Astrocyte (in vitro differentiated cells and primary cell): ENCODE data around the gene SHANK2. TPM values are rescaled to one million over a fixed set of nuclear protein-coding genes. Genes with fewer than 3 reads are reported as not detected.

Experiments
- DNase-seq: peaks from one replicate; pipeline ENCODE4 v3.0.0-alpha.2; 2010; ENCODE audit warnings: low read depth
- FAIRE-seq: peaks from 2 replicates; lab custom pipeline; 2011; peaks lifted over from hg19 to GRCh38; lab: Jason Lieb, UNC
- H2AFZ ChIP-seq: 2 replicates; pipeline ENCODE4 v1.6.0; 2012; ENCODE audit warnings: low read depth, low read length, inconsistent platforms
- H3K27ac ChIP-seq: 2 replicates; pipeline ENCODE4 v1.5.1; 2011; ENCODE audit warnings: low read depth, low read length, inconsistent platforms
- H3K27me3 ChIP-seq: 2 replicates; pipeline ENCODE4 v1.6.0; 2011; ENCODE audit warnings: low read length, inconsistent platforms; ENCODE audit not compliant: insufficient read depth
- H3K36me3 ChIP-seq: 2 replicates; pipeline ENCODE4 v1.5.1; 2011; ENCODE audit warnings: low read length, inconsistent platforms; ENCODE audit not compliant: insufficient read depth
- H3K4me1 ChIP-seq: 2 replicates; pipeline ENCODE4 v1.5.1; 2011; ENCODE audit warnings: low read length, inconsistent platforms; ENCODE audit not compliant: insufficient read depth
- H3K4me2 ChIP-seq: 2 replicates; pipeline ENCODE4 v1.6.0; 2012; ENCODE audit warnings: low read length, inconsistent platforms
- H3K4me3 ChIP-seq: 2 replicates; pipeline ENCODE4 v1.5.1; 2011; ENCODE audit warnings: low read depth, mild to moderate bottlenecking, low read length, inconsistent platforms; ENCODE audit not compliant: insufficient read depth
- H3K79me2 ChIP-seq: 2 replicates; pipeline ENCODE4 v1.6.0; 2012; ENCODE audit warnings: mild to moderate bottlenecking, low read length, inconsistent platforms; ENCODE audit not compliant: insufficient read depth
- H3K9ac ChIP-seq: 2 replicates; pipeline ENCODE4 v1.6.0; 2012; ENCODE audit warnings: mild to moderate bottlenecking, low read length, inconsistent platforms
- H3K9me3 ChIP-seq: 2 replicates; pipeline ENCODE4 v1.5.1; 2012; ENCODE audit warnings: low read depth, mild to moderate bottlenecking, low read length, inconsistent platforms; ENCODE audit not compliant: insufficient read depth
- H4K20me1 ChIP-seq: 2 replicates; pipeline ENCODE4 v1.6.0; 2012; ENCODE audit warnings: low read length, inconsistent platforms; ENCODE audit not compliant: insufficient read depth
- H3K27ac Mint-ChIP-seq: one replicate; pipeline ENCODE4 v1.8.0; 2021; ENCODE audit warnings: mild to moderate bottlenecking, mixed read lengths; ENCODE audit not compliant: unreplicated experiment
- H3K27me3 Mint-ChIP-seq: one replicate; pipeline ENCODE4 v1.8.0; 2021; ENCODE audit warnings: low read depth, mixed read lengths; ENCODE audit not compliant: unreplicated experiment
- H3K36me3 Mint-ChIP-seq: one replicate; pipeline ENCODE4 v1.8.0; 2021; ENCODE audit warnings: low read depth, mixed read lengths; ENCODE audit not compliant: unreplicated experiment
- H3K4me1 Mint-ChIP-seq: one replicate; pipeline ENCODE4 v1.8.0; 2021; ENCODE audit warnings: low read depth, mixed read lengths; ENCODE audit not compliant: unreplicated experiment
- H3K4me3 Mint-ChIP-seq: one replicate; pipeline ENCODE4 v1.8.0; 2021; ENCODE audit warnings: mild to moderate bottlenecking, moderate library complexity, mixed read lengths; ENCODE audit not compliant: unreplicated experiment
- H3K9me3 Mint-ChIP-seq: one replicate; pipeline ENCODE4 v1.8.0; 2021; ENCODE audit warnings: mild to moderate bottlenecking, mixed read lengths; ENCODE audit not compliant: unreplicated experiment
- EZH2 ChIP-seq: IDR thresholded peaks from 2 replicates; pipeline ENCODE4 v1.6.1; 2012; ENCODE audit warnings: mild to moderate bottlenecking, low read length, inconsistent platforms; ENCODE audit not compliant: insufficient read depth
- total RNA-seq: library from RNA; stranded (reverse); gene quantifications from 2 replicates; pipeline ENCODE4 v1.2.1, GENCODE V29; 2021
- TF ChIP-seq, protein P1 (sequence below): IDR thresholded peaks from 2 replicates; pipeline ENCODE4 v1.5.1; 2011; ENCODE audit warnings: low read depth, mild to moderate bottlenecking, inconsistent platforms, low read length, moderate library complexity; ENCODE audit not compliant: insufficient read depth

SHANK2 gene
- total RNA-seq, 1 donor from 2014 or later = 10.1 TPM

DNA sequence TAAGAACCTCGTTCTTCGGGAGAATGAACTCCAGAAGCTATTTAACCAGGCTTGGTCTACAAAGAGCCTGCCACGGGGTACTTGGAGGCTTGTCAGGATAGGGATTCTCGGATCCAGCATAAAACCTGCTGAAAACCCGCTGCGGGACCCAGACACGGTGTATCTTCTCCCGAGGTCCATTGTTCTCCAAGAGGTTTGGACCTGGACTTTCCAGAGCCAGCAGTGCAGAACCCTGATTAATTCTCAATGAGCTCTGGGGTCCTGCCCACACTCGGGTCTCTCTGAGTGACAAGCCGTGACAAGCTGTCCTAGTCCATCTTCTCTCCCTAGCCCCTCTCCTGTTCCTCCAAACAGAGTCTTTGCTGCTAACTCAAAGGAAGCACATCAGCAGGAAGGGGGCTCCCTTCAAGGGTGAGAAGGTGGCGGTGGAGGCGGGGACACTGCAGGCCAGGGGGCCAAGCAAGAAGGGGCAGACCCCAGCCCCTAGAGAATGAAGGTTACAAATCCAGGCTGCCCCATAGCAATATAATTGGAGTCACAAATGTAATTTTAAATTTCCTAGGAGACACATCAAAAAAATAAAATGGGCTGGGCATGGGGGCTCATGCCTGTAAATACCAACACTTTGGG is 12.2 kb downstream of the SHANK2 start:
- H3K79me2 ChIP-seq = no peaks in the 10 kb centered on the region
- FAIRE-seq (no peak), DNase-seq (no peak)
- H3K4me3 ChIP-seq = no peak overlapping the region
- H3K27me3 Mint-ChIP-seq = peaks cover 7% of the 10 kb centered on the region
- no peaks in the 10 kb centered on the region for H4K20me1 ChIP-seq
- H3K36me3 ChIP-seq = no peaks in the 10 kb centered on the region
- no peaks in the 10 kb centered on the region for H3K4me1 ChIP-seq
- no peaks in the 10 kb centered on the region for H3K9me3 ChIP-seq
- H3K9ac ChIP-seq = no peak overlapping the region
- H3K4me3 Mint-ChIP-seq = no peak overlapping the region
- H3K27me3 ChIP-seq = peaks cover 3% of the 10 kb centered on the region
- peaks cover 3% of the 10 kb centered on the region for H3K36me3 Mint-ChIP-seq
- H3K4me2 ChIP-seq = peak overlapping the region; percentile 57
- no peaks in the 10 kb centered on the region for H3K9me3 Mint-ChIP-seq
- H2AFZ ChIP-seq = no peak overlapping the region
- H3K27ac ChIP-seq = no peak overlapping the region
- no peak overlapping the region for H3K27ac Mint-ChIP-seq
- peaks cover 2% of the 10 kb centered on the region for H3K4me1 Mint-ChIP-seq
- TF ChIP-seq, protein P1, sequence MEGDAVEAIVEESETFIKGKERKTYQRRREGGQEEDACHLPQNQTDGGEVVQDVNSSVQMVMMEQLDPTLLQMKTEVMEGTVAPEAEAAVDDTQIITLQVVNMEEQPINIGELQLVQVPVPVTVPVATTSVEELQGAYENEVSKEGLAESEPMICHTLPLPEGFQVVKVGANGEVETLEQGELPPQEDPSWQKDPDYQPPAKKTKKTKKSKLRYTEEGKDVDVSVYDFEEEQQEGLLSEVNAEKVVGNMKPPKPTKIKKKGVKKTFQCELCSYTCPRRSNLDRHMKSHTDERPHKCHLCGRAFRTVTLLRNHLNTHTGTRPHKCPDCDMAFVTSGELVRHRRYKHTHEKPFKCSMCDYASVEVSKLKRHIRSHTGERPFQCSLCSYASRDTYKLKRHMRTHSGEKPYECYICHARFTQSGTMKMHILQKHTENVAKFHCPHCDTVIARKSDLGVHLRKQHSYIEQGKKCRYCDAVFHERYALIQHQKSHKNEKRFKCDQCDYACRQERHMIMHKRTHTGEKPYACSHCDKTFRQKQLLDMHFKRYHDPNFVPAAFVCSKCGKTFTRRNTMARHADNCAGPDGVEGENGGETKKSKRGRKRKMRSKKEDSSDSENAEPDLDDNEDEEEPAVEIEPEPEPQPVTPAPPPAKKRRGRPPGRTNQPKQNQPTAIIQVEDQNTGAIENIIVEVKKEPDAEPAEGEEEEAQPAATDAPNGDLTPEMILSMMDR = no peak
- TF ChIP-seq EZH2 = no peak

- no peak overlapping the region for H3K9ac ChIP-seq
- no peak overlapping the region for H3K4me2 ChIP-seq
- no peaks in the 10 kb centered on the region for H3K4me1 ChIP-seq
- no peak overlapping the region for H3K4me3 Mint-ChIP-seq
- H2AFZ ChIP-seq = no peak overlapping the region
- H3K36me3 ChIP-seq = no peaks in the 10 kb centered on the region
- no peak for DNase-seq
- peaks cover 2% of the 10 kb centered on the region for H3K4me1 Mint-ChIP-seq
- peaks cover 3% of the 10 kb centered on the region for H3K36me3 Mint-ChIP-seq
- no peak overlapping the region for H3K27ac ChIP-seq
- H3K4me3 ChIP-seq = no peak overlapping the region
- peaks cover 7% of the 10 kb centered on the region for H3K27me3 Mint-ChIP-seq
- FAIRE-seq = no peak
- H3K9me3 Mint-ChIP-seq = no peaks in the 10 kb centered on the region
- H3K27ac Mint-ChIP-seq = no peak overlapping the region
- no peaks in the 10 kb centered on the region for H4K20me1 ChIP-seq
- H3K27me3 ChIP-seq = peaks cover 3% of the 10 kb centered on the region
- H3K79me2 ChIP-seq = no peaks in the 10 kb centered on the region
- TF ChIP-seq, protein P1 = no peak
- no peak for TF ChIP-seq EZH2
- H3K9me3 ChIP-seq = no peaks in the 10 kb centered on the region
Observed at GRCh38 chr11:71239581-71239980, 12.8 kb downstream of the SHANK2 start.

DNA sequence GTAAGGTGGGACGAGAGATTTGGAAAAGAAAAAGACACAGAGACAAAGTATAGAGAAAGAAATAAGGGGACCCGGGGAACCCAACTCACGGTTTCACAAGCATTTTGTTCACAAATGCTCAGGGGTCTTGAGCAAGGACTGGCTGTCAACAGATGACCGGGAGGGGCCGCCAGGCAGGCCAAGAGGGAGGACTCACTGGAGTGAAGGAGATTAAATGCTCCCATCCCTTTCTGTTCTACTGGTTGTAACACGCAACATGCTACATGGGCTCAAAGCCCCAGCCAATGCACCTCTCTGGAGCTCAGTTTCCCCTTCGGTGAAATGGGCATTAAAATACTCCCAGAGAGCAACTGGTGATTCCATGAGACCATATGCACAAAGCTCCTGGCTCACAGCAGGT is 13.4 kb downstream of the SHANK2 start:
- H3K36me3 Mint-ChIP-seq = peaks cover 3% of the 10 kb centered on the region
- no peak overlapping the region for H3K27ac Mint-ChIP-seq
- Histone ChIP-seq H3K9me3 (no peaks in the 10 kb centered on the region), H3K27ac (no peak overlapping the region), H3K9ac (no peak overlapping the region), H3K36me3 (no peaks in the 10 kb centered on the region), H3K4me2 (no peak overlapping the region), H3K4me1 (no peaks in the 10 kb centered on the region), H2AFZ (no peak overlapping the region), H3K4me3 (no peak overlapping the region), H4K20me1 (no peaks in the 10 kb centered on the region), H3K27me3 (peaks cover 3% of the 10 kb centered on the region), H3K79me2 (no peaks in the 10 kb centered on the region)
- FAIRE-seq (no peak), DNase-seq (no peak)
- TF ChIP-seq, protein P1 = no peak
- no peak for TF ChIP-seq EZH2
- no peak overlapping the region for H3K4me3 Mint-ChIP-seq
- peaks cover 4% of the 10 kb centered on the region for H3K27me3 Mint-ChIP-seq
- no peaks in the 10 kb centered on the region for H3K9me3 Mint-ChIP-seq
- H3K4me1 Mint-ChIP-seq = peaks cover 2% of the 10 kb centered on the region
